HG03025 (cell line): ENCODE results near the gene OR2T29.
"Not testable (repeated sequence)": the region's sequence is repeated elsewhere in the genome, so short reads cannot be mapped to it uniquely, and the experiment has no call there.

Experiments used
- ATAC-seq: cut with Tn5 transposase; IDR thresholded peaks from one replicate; pipeline ENCODE4 v1.9.1; 2021; ENCODE audit warnings: mild to moderate bottlenecking, moderate library complexity; ENCODE audit not compliant: unreplicated experiment, low FRiP score

Gene OR2T29

DNA sequence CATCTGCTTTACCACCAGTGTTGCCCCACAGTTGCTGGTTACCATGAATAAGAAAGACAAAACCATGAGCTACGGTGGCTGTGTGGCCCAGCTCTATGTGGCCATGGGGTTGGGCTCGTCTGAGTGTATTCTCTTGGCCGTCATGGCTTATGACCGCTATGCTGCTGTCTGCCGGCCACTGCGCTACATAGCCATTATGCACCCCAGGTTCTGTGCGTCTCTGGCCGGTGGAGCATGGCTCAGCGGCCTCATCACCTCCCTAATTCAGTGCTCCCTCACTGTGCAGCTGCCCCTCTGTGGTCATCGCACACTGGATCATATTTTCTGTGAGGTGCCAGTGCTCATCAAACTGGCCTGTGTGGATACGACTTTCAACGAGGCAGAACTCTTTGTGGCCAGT is 40.7 kb downstream of the OR2T29 start:
- no peak for ATAC-seq

- ATAC-seq, result not testable (repeated sequence)
Observed at GRCh38 chr1:248510217-248510616, 52.4 kb downstream of the OR2T29 start.

DNA sequence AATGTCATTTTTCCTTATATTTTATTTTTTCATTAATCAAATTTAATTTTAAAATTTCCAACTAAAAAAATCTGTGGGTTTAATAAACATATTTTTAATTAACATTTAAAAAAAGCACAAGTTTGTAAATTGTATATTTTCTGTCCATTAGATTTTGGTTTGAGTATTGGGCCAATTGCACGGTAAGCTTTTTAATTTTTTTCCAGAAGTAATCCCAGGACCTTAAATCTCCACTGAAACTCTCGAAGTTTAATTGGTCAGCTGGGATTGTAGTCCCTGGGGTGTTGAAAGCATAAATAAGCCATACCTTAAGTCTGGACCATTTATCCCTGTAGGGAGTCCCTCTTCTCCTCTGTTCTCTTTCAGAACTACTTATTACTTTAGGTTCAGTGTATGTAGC is 54.8 kb downstream of the OR2T29 start, which contains the start of gene OR2G6:
Gene OR2G6 (plus strand): TSS at position 301 of the 400 bp plus-strand sequence. CDS start 13,574 bp downstream, outside the sequence.
- not testable (repeated sequence) for ATAC-seq
